Measurements from ENCODE around the gene PRKRIP1. TPM values are rescaled to one million over a fixed set of nuclear protein-coding genes. Genes with fewer than 3 reads are reported as not detected.
A peak's percentile ranks its signal among the peaks of the same experiment; 100 is the strongest.
"Not testable (repeated sequence)": the region's sequence is repeated elsewhere in the genome, so short reads cannot be mapped to it uniquely, and the experiment has no call there.

The PRKRIP1 gene
- total RNA-seq, 2 donors from 2014 or later = 16.0 to 18.8 TPM

- ATAC-seq = peak; percentile 13
- intact Hi-C loops (cut with DNase I, micrococcal nuclease) = no loop called here
- no peak for DNase-seq
Observed at GRCh38 chr7:102396710-102397019, 502 bp downstream of the PRKRIP1 start.

GRCh38 chr7:102398543-102398942 is 2.4 kb downstream of the PRKRIP1 start:
- intact Hi-C loops (cut with DNase I, micrococcal nuclease) = no loop called here
- ATAC-seq (no peak), DNase-seq (no peak)

DNA sequence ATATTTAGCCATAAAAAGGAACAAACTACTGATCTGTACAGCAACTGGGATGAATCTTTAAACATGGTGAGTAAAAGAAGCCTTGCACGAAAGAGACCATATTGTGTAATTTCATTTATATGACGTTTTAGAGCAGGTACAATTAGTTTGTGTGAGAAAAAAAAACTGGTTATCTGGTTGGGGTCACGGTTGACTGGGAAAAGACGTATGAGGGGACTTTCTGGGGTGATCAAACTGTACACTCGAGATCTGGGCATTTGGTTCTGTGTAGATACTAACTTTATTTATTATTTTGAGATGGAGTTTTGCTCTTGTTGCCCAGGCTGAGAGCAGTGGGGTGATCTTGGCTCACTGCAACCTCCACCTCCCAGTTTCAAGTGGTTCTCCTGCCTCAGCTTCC is 4.2 kb downstream of the PRKRIP1 start:
- ATAC-seq = no peak
- intact Hi-C loops (cut with DNase I, micrococcal nuclease) = no loop called here
- no peak for DNase-seq

DNA sequence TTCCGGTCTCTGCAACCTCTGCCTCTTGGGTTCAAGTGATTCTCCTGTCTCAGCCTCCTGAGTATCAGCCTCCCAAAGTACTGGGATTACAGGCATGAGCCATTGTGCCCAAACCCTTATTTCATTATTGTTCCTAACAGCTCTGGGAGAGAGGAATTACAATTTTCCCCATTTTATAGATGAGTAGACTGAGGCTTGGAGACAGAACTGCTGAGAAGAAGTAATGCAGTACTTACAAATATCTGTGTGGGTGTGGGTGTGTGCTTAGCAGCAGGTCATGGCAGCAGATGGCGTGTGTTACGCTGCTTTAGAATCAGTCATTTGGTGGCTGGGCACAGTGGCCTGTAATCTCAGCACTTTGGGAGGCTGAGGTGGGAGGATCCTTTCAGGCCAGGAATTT is 7.4 kb downstream of the PRKRIP1 start:
- DNase-seq = no peak
- intact Hi-C loops (cut with DNase I, micrococcal nuclease) = no loop called here
- ATAC-seq = no peak

DNA sequence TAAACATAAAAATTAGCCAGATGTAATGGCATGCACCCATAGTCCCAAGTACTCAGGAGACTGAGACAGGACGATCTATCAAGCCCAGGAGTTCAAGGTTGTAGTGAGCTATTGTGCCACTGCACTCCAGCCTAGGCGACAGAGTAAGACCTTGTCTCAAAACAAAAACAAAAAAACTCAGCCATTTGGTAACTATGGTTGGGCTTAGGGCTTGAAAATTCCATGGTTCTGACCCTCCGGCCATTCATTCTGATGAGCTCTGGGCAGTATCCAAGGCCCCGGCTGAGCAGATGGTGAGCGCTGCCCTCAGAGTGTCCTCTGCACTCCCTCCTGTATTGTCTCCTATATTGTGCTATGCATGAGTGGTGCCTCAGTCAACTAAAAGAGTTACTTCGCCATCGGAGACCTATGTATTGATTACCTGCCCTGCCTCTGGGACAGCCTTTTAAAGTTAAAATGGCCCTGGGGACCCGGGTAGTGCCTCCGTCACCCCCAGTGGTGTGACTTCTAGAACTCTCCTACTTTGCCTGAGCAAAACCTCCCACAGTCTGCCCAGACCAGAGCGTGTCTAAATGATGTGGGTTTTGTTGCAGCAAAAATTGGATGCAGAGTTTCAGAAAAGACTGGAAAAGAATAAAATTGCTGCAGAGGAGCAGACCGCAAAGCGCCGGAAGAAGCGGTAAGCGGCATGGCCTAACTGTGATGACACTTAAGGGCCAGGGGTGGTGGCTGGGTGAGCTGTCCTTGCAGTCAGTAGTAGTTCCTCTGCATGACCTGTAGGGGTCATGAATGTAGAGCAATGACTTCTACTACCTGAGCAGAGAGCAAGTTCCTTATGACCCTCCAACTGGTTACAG is 8.1 kb downstream of the PRKRIP1 start:
- intact Hi-C loops (cut with DNase I, micrococcal nuclease) = no loop called here
- ATAC-seq (peak; percentile 99), DNase-seq (peak in 1 of 2 donors; percentile 34)

DNA sequence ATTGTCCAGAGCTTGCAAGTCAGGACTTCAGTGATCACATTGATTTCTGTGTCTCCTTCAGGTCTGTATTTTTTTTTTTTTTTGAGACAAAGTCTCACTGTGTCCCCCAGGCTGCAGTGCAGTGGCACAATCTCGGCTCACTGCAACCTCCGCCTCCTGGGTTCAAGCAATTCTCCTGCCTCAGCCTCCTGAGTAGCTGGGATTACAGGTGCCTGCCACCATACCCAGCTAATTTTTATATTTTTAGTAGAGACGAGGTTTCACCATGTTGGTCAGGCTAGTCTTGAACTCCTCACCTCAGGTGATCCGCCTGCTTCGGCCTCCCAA is 8.7 kb downstream of the PRKRIP1 start:
- DNase-seq; intact Hi-C loops (cut with DNase I, micrococcal nuclease); ATAC-seq: not testable (repeated sequence)

GRCh38 chr7:102407910-102408309 is 11.7 kb downstream of the PRKRIP1 start:
- ATAC-seq (no peak), DNase-seq (no peak)
- intact Hi-C loops (cut with DNase I, micrococcal nuclease) = no loop called here

GRCh38 chr7:102408530-102408929 is 12.4 kb downstream of the PRKRIP1 start:
- ATAC-seq; intact Hi-C loops (cut with DNase I, micrococcal nuclease); DNase-seq: not testable (repeated sequence)

DNA sequence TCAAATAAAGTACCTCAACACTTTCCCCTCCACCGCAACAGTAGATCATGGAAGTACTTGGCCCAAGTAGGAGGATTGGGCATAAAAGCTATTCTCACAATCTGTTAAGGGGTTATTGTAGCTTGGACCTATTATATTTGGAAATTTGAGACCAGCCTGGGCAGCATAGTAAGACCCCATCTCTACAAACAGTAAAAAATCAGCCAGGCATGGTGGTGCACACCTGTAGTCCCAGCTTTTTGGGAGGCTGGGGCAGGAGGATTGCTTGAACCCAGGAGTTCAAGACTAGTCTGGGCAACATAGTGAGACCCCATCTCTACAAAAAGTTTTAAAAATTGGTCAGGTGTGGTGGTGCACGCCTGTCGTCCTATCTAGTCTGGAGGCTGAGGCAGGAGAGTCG is 13.2 kb downstream of the PRKRIP1 start:
- no peak for DNase-seq
- intact Hi-C loops (cut with DNase I, micrococcal nuclease) = no loop called here
- ATAC-seq = no peak

DNA sequence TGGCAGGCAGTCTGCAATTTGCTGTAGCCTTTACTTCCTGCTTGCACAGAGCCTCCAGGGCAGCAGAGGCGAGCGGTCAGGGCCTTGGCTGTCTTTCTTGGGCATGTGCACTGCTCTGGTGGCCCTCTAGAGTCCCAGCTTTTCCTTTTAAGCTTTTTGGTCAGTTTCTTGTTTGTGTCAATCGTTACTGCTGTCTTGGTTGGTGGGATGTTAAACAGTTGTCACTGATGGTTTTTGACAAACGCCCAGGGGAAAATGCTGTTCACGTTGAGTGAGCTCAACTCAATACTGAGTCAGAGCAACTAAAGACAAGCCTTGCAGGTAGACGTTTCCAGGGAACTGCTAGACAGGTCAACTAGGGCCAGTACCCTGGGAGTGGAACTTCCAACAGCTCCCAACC is 14.0 kb downstream of the PRKRIP1 start:
- intact Hi-C loops (cut with DNase I, micrococcal nuclease) = no loop called here
- DNase-seq (no peak), ATAC-seq (no peak)

- ATAC-seq (no peak), DNase-seq (no peak)
- intact Hi-C loops (cut with DNase I, micrococcal nuclease) = no loop called here
Observed at GRCh38 chr7:102410918-102411317, 14.8 kb downstream of the PRKRIP1 start.

DNA sequence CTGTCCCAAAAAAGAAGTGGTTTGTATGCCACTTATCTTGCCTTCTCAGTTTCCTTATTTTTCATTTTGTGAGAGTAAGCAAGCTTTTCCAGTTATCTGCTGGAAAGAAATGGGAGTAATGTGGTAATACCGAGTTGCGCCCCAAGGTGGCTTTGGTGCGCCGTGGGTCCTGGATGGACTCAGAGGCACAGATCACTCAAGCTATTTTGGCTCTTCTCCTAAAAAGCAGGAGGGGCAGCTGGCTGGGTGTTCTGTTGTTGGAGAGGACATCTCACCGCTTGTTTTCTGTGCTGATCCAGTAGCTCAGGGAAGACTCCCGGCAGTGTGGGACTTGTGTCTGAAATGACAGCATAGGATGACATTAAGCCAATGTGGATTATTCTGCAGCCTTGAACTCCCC is 16.4 kb downstream of the PRKRIP1 start:
- ATAC-seq (peak; percentile 38), DNase-seq (peak in 1 of 2 donors; percentile 48)

GRCh38 chr7:102413091-102413490 is 16.9 kb downstream of the PRKRIP1 start:
- ATAC-seq (no peak), DNase-seq (no peak)
- intact Hi-C loops (cut with DNase I, micrococcal nuclease) = no loop called here

More for the DNA sequence above, 16.4 kb downstream of the PRKRIP1 start:
- intact Hi-C loops (cut with DNase I, micrococcal nuclease) = no loop called here

GRCh38 chr7:102413611-102414010 is 17.4 kb downstream of the PRKRIP1 start:
- intact Hi-C loops (cut with DNase I, micrococcal nuclease) = no loop called here
- no peak for DNase-seq
- ATAC-seq = no peak

DNA sequence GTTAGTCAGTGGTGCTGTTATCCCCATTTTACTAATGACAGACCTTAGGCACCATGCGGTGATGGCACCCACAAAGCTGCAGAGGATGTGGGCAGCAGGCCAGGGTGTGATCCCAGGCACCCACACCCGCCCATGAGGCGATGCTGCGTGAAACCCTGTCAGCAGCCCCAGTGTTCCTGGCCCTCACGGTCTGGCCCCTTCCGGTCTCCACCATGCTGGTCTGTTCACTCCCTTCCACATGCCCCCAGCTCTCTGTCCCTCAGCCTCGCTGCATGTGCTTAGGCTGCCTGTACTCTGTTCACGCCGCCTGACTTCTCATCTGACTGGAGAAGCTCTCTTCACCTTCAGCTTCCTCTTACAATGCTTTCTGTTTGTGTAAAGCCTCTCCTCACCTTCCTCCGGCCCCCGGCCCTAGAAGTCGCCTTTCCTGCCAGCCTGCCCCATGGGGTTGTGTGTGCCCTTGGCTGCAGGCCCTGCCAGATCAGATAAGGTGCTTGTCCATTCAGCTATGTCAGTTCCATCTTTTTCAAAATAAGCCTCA is 19.6 kb downstream of the PRKRIP1 start:
- DNase-seq = peak in 1 of 2 donors; percentile 38
- intact Hi-C loops (cut with DNase I, micrococcal nuclease) = no loop called here

DNA sequence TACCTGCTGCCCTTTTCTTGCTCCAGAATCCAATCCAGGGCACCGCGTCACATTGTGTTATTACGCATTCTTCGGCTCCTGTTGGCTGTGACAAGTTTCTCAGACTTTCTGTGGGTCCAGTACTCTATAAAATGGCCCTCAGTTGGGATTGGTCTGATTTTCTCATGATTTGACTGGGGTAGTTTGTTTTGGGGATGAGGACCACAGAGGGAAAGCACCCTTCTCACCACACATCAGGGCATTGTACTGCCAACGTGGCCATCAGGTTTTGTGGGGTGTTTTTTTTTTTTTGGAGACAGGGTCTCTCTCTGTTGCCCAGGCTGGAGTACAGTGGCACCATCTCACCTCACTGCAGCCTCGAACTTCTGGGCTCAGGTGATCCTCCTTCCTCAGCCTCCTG is 20.2 kb downstream of the PRKRIP1 start:
- intact Hi-C loops (cut with DNase I, micrococcal nuclease) = no loop called here
- no peak for DNase-seq
- no peak for ATAC-seq

More for the DNA sequence above, 19.6 kb downstream of the PRKRIP1 start:
- ATAC-seq = peak; percentile 25

DNA sequence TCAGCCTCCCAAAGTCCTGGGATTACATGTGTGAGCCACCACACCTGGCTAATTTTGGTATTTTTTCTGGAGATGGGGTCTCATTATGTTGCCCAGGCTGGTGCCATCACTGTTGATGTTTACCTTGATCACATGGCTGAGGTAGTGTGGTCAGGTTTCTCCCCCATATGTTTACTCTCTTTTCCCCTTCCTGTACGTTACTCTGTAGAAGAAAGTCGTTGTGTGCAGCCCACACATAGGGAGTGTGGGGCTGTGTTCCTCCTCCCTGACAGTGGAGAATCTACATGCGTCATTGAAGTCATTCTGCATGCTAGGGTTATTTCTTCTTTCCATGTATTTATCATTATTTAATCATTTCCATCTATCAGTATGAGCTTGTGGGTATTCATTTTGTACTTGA is 20.9 kb downstream of the PRKRIP1 start:
- intact Hi-C loops (cut with DNase I, micrococcal nuclease) = no loop called here
- DNase-seq (no peak), ATAC-seq (no peak)

- ATAC-seq = no peak
Observed at GRCh38 chr7:102418592-102418991, 22.4 kb downstream of the PRKRIP1 start.

GRCh38 chr7:102421706-102422240 is 25.6 kb downstream of the PRKRIP1 start:
- no peak for DNase-seq
- intact Hi-C loops (cut with DNase I, micrococcal nuclease) = no loop called here

More at GRCh38 chr7:102418592-102418991, 22.4 kb downstream of the PRKRIP1 start:
- DNase-seq = no peak
- intact Hi-C loops (cut with DNase I, micrococcal nuclease) = no loop called here

GRCh38 chr7:102424129-102424551 is 28.0 kb downstream of the PRKRIP1 start:
- DNase-seq = no peak
- intact Hi-C loops (cut with DNase I, micrococcal nuclease) = no loop called here
- no peak for ATAC-seq

More at GRCh38 chr7:102421706-102422240, 25.6 kb downstream of the PRKRIP1 start:
- ATAC-seq = no peak

All from left colon (tissue), 2 donors.